ENCODE measurements around the gene PTPRG. TPM values are rescaled to one million over a fixed set of nuclear protein-coding genes. Genes with fewer than 3 reads are reported as not detected.
A peak's percentile ranks its signal among the peaks of the same experiment; 100 is the strongest.

Gene PTPRG
- total and polyA plus RNA-seq, 4 donors: 3.6 to 35.6 (median 8.1) TPM

DNA sequence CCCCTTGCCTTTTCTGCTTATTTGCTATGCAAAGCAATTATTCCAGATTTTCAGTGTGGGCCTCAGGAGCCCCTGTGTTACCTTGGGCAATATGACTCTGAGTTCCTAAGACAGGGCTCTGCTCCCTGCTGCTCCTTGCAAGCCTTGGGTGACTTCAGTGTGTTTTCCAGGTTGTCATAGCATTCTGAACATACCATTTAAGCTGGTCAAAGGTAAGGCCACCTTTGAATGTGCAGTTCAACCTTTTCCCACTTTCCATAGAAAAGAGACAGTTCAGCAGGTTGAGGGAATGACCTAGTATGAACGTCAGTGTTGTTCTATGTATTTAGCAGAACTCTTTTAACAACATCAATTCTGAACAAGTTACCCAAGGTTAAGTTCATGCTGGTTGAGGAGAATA lies 302.2 kb downstream of the PTPRG start:
- TF ChIP-seq FOXA2 (IDR thresholded peaks at IDR 0.05) (no peak), RAD21 (IDR thresholded peaks at IDR 0.05) (peak in 1 of 2 donors; percentile 17), TAF1 (conservative IDR thresholded peaks at IDR 0.05) (no peak), RXRA (IDR thresholded peaks at IDR 0.05) (peak; percentile 32 to 62)
- TF ChIP-seq, protein P1, sequence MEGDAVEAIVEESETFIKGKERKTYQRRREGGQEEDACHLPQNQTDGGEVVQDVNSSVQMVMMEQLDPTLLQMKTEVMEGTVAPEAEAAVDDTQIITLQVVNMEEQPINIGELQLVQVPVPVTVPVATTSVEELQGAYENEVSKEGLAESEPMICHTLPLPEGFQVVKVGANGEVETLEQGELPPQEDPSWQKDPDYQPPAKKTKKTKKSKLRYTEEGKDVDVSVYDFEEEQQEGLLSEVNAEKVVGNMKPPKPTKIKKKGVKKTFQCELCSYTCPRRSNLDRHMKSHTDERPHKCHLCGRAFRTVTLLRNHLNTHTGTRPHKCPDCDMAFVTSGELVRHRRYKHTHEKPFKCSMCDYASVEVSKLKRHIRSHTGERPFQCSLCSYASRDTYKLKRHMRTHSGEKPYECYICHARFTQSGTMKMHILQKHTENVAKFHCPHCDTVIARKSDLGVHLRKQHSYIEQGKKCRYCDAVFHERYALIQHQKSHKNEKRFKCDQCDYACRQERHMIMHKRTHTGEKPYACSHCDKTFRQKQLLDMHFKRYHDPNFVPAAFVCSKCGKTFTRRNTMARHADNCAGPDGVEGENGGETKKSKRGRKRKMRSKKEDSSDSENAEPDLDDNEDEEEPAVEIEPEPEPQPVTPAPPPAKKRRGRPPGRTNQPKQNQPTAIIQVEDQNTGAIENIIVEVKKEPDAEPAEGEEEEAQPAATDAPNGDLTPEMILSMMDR (IDR thresholded peaks at IDR 0.05; ENCODE audit: low read depth, low read length, missing input control): no peak
- DNase-seq (ENCODE audit: low spot score): no peak
- Histone ChIP-seq H3K4me3 (ENCODE audit: low read depth in 1 of 3, low read length in 3 of 3) (no peak overlapping the region), H3K27ac (ENCODE audit: low read depth in 1 of 2, low read length in 2 of 2) (no peak overlapping the region), H3K36me3 (ENCODE audit: control insufficient read depth in 4 of 4, insufficient read depth in 3 of 4, low read depth in 1 of 4, low read length in 3 of 4) (no peaks in the 10 kb centered on the region), H3K9me3 (ENCODE audit: control insufficient read depth in 4 of 4, low read length in 3 of 4) (no peaks in the 10 kb centered on the region), H3K27me3 (ENCODE audit: control insufficient read depth in 4 of 4, insufficient read depth in 4 of 4, low read length in 3 of 4) (no peaks in the 10 kb centered on the region), H3K4me1 (ENCODE audit: control insufficient read depth in 4 of 4, insufficient read depth in 4 of 4, low read length in 3 of 4) (peaks cover 0 to 6% (median under 1%) of the 10 kb centered on the region in 4 donors), H3K9ac (ENCODE audit: low read depth in 1 of 2, low read length in 2 of 2) (no peak overlapping the region)
- 55% methylated on average over 1 of the region's 1 CpG for WGBS

DNA sequence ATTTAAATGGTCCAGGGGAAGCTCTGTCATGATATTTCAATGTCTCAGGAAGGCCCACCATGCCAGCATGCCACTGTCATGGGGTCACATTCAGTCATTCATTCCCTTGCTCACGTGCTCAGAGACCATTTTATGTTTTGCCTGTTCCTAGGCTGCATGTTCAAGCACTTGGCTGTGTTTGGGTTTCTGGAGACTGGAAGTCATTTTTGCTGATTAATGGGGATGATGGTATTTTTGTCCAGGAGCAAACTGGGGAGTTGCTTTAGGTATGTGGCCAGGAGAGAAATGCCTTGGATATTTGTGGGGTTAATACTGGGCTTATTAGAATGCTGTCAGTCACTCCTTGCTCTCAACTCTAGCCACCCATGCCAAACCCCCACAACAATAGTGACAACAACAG lies 303.5 kb downstream of the PTPRG start:
- DNase-seq (ENCODE audit: low spot score): no peak
- H3K27ac ChIP-seq (ENCODE audit: low read depth in 1 of 2, low read length in 2 of 2): no peak overlapping the region
- WGBS: 90% methylated on average over 1 of the region's 1 CpG

More for the DNA sequence above, 303.5 kb downstream of the PTPRG start:
- H3K36me3 ChIP-seq (ENCODE audit: control insufficient read depth in 4 of 4, insufficient read depth in 3 of 4, low read depth in 1 of 4, low read length in 3 of 4): no peaks in the 10 kb centered on the region
- peaks cover 0 to 6% (median under 1%) of the 10 kb centered on the region in 4 donors for H3K4me1 ChIP-seq (ENCODE audit: control insufficient read depth in 4 of 4, insufficient read depth in 4 of 4, low read length in 3 of 4)
- H3K4me3 ChIP-seq (ENCODE audit: low read depth in 1 of 3, low read length in 3 of 3): no peak overlapping the region
- no peak for TF ChIP-seq FOXA1 (IDR thresholded peaks at IDR 0.05)
- TF ChIP-seq, protein P1 (IDR thresholded peaks at IDR 0.05; ENCODE audit: low read depth, low read length, missing input control): no peak
- TF ChIP-seq HNF4G (IDR thresholded peaks at IDR 0.05): no peak
- no peak for TF ChIP-seq FOXA2 (IDR thresholded peaks at IDR 0.05)
- TF ChIP-seq, protein P2, sequence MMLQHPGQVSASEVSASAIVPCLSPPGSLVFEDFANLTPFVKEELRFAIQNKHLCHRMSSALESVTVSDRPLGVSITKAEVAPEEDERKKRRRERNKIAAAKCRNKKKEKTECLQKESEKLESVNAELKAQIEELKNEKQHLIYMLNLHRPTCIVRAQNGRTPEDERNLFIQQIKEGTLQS (IDR thresholded peaks at IDR 0.05): no peak
- TF ChIP-seq JUND (IDR thresholded peaks at IDR 0.05): no peak
- TF ChIP-seq, protein P3, sequence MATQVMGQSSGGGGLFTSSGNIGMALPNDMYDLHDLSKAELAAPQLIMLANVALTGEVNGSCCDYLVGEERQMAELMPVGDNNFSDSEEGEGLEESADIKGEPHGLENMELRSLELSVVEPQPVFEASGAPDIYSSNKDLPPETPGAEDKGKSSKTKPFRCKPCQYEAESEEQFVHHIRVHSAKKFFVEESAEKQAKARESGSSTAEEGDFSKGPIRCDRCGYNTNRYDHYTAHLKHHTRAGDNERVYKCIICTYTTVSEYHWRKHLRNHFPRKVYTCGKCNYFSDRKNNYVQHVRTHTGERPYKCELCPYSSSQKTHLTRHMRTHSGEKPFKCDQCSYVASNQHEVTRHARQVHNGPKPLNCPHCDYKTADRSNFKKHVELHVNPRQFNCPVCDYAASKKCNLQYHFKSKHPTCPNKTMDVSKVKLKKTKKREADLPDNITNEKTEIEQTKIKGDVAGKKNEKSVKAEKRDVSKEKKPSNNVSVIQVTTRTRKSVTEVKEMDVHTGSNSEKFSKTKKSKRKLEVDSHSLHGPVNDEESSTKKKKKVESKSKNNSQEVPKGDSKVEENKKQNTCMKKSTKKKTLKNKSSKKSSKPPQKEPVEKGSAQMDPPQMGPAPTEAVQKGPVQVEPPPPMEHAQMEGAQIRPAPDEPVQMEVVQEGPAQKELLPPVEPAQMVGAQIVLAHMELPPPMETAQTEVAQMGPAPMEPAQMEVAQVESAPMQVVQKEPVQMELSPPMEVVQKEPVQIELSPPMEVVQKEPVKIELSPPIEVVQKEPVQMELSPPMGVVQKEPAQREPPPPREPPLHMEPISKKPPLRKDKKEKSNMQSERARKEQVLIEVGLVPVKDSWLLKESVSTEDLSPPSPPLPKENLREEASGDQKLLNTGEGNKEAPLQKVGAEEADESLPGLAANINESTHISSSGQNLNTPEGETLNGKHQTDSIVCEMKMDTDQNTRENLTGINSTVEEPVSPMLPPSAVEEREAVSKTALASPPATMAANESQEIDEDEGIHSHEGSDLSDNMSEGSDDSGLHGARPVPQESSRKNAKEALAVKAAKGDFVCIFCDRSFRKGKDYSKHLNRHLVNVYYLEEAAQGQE (IDR thresholded peaks at IDR 0.05): no peak
- TF ChIP-seq YY1 (IDR thresholded peaks at IDR 0.05): no peak
- TF ChIP-seq, protein P4, sequence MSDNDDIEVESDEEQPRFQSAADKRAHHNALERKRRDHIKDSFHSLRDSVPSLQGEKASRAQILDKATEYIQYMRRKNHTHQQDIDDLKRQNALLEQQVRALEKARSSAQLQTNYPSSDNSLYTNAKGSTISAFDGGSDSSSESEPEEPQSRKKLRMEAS (IDR thresholded peaks at IDR 0.05): no peak
- TF ChIP-seq TAF1 (conservative IDR thresholded peaks at IDR 0.05): no peak
- no peak for TF ChIP-seq HNF4A (conservative IDR thresholded peaks at IDR 0.05)
- TF ChIP-seq EGR1 (IDR thresholded peaks at IDR 0.05; ENCODE audit: low read depth in 2 of 2): no peak
- TF ChIP-seq SP1 (IDR thresholded peaks at IDR 0.05): no peak
- TF ChIP-seq NR2F2 (IDR thresholded peaks at IDR 0.05): no peak
- TF ChIP-seq RAD21 (IDR thresholded peaks at IDR 0.05): no peak
- TF ChIP-seq GABPA (IDR thresholded peaks at IDR 0.05 in 1 of 2, conservative IDR thresholded peaks at IDR 0.05 in 1 of 2): no peak
- TF ChIP-seq, protein P5, sequence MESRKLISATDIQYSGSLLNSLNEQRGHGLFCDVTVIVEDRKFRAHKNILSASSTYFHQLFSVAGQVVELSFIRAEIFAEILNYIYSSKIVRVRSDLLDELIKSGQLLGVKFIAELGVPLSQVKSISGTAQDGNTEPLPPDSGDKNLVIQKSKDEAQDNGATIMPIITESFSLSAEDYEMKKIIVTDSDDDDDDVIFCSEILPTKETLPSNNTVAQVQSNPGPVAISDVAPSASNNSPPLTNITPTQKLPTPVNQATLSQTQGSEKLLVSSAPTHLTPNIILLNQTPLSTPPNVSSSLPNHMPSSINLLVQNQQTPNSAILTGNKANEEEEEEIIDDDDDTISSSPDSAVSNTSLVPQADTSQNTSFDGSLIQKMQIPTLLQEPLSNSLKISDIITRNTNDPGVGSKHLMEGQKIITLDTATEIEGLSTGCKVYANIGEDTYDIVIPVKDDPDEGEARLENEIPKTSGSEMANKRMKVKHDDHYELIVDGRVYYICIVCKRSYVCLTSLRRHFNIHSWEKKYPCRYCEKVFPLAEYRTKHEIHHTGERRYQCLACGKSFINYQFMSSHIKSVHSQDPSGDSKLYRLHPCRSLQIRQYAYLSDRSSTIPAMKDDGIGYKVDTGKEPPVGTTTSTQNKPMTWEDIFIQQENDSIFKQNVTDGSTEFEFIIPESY (IDR thresholded peaks at IDR 0.05): no peak
- no peak for TF ChIP-seq RXRA (IDR thresholded peaks at IDR 0.05)
- H3K27me3 ChIP-seq (ENCODE audit: control insufficient read depth in 4 of 4, insufficient read depth in 4 of 4, low read length in 3 of 4): no peaks in the 10 kb centered on the region
- no peaks in the 10 kb centered on the region for H3K9me3 ChIP-seq (ENCODE audit: control insufficient read depth in 4 of 4, low read length in 3 of 4)
- no peak overlapping the region for H3K9ac ChIP-seq (ENCODE audit: low read depth in 1 of 2, low read length in 2 of 2)

Measured in liver (tissue), 9 donors.